H1 (cell line): ENCODE measurements around the gene LMTK2. TPM values are rescaled to one million over a fixed set of nuclear protein-coding genes. Genes with fewer than 3 reads are reported as not detected.

Experiments used
- CTCF ChIA-PET: fragments of 300-600 bp; sonication (Branson Sonifier 250); formaldehyde crosslinking; loops from one replicate; lab custom pipeline; 2021; ENCODE audit not compliant: partially characterized antibody; lab: Charles Lee
- POLR2A ChIA-PET: fragments of 300-600 bp; sonication (Branson Sonifier 250); formaldehyde crosslinking; loops from one replicate; lab custom pipeline; 2021; ENCODE audit warnings: inconsistent platforms; ENCODE audit not compliant: partially characterized antibody; lab: Charles Lee
- DNase-seq, 2 experiments: peaks; one replicate each; pipeline versions ENCODE4 v3.0.0 to v3.0.0-alpha.2; 2010 to 2022; ENCODE audit warnings: low spot score in 2 of 2, low read depth in 1 of 2, mixed read lengths in 1 of 2
- FAIRE-seq: peaks from 2 replicates; lab custom pipeline; 2011; peaks lifted over from hg19 to GRCh38; lab: Jason Lieb, UNC
- H2AFZ ChIP-seq: 2 replicates; pipeline ENCODE4 v1.8.1; 2012; ENCODE audit warnings: low read length, inconsistent platforms
- H2AK5ac ChIP-seq: 2 replicates; pipeline ENCODE4 v1.6.1; 2013; ENCODE audit warnings: low read depth, low read length
- H2BK120ac ChIP-seq: replicated peaks from 2 replicates; pipeline ENCODE3; 2013; ENCODE audit warnings: low read depth, low read length, inconsistent platforms
- H2BK12ac ChIP-seq: 2 replicates; pipeline ENCODE4 v1.6.1; 2013; ENCODE audit warnings: low read depth, low read length
- H2BK15ac ChIP-seq: 2 replicates; pipeline ENCODE4 v1.6.1; 2013; ENCODE audit warnings: low read length
- H2BK20ac ChIP-seq: 2 replicates; pipeline ENCODE4 v1.6.1; 2013; ENCODE audit warnings: low read length
- H2BK5ac ChIP-seq: 2 replicates; pipeline ENCODE4 v1.6.1; 2013; ENCODE audit warnings: low read depth, low read length
- H3K14ac ChIP-seq: 2 replicates; pipeline ENCODE4 v1.6.1; 2013; ENCODE audit warnings: inconsistent platforms; ENCODE audit not compliant: insufficient read length
- H3K18ac ChIP-seq: 2 replicates; pipeline ENCODE4 v1.6.1; 2013; ENCODE audit warnings: low read length; ENCODE audit errors: extremely low read depth
- H3K23ac ChIP-seq: 2 replicates; pipeline ENCODE4 v1.6.1; 2013; ENCODE audit warnings: inconsistent platforms; ENCODE audit not compliant: insufficient read length
- H3K23me2 ChIP-seq: 2 replicates; pipeline ENCODE4 v1.6.1; 2013; ENCODE audit warnings: low read depth, low read length
- H3K27ac ChIP-seq: 2 replicates; pipeline ENCODE4 v1.6.1; 2011; ENCODE audit warnings: low read depth, low read length, inconsistent platforms
- H3K27me3 ChIP-seq, 4 experiments: replicated peaks in 1 of 4; 1 replicate in 1 of 4; 2 replicates in 3 of 4; pipeline versions ENCODE4 v1.6.1 to v1.8.1; 2011 to 2013; ENCODE audit warnings: low read length in 3 of 4, mild to moderate bottlenecking in 3 of 4, inconsistent platforms in 2 of 4, mixed read lengths in 2 of 4, moderate library complexity in 1 of 4; ENCODE audit not compliant: control insufficient read depth in 3 of 4, insufficient read depth in 3 of 4; ENCODE audit errors: extremely low read depth in 1 of 4
- H3K36me3 ChIP-seq, 4 experiments: 2 replicates each; pipeline versions ENCODE4 v1.6.1 to v1.8.1; 2011 to 2013; ENCODE audit warnings: mild to moderate bottlenecking in 4 of 4, low read length in 3 of 4, moderate library complexity in 2 of 4, control low read depth in 1 of 4, inconsistent platforms in 1 of 4; ENCODE audit not compliant: insufficient read depth in 4 of 4, control insufficient read depth in 2 of 4
- H3K4ac ChIP-seq: replicated peaks from 2 replicates; pipeline ENCODE3; 2013; ENCODE audit warnings: low read length, low read depth, mixed read lengths, inconsistent platforms; ENCODE audit not compliant: insufficient read length
- H3K4me1 ChIP-seq, 4 experiments: replicated peaks in 1 of 4; 1 replicate in 1 of 4; 2 replicates in 3 of 4; pipeline versions ENCODE4 v1.6.1 to v1.8.1; 2011 to 2013; ENCODE audit warnings: low read length in 3 of 4, inconsistent platforms in 2 of 4, mixed read lengths in 1 of 4; ENCODE audit not compliant: insufficient read depth in 4 of 4, control insufficient read depth in 3 of 4
- H3K4me2 ChIP-seq, 2 experiments: 2 replicates each; pipeline versions ENCODE4 v1.6.1 to v1.8.1; 2011 to 2013; ENCODE audit warnings: low read depth in 2 of 2, low read length in 2 of 2, control low read depth in 1 of 2, inconsistent platforms in 1 of 2, mild to moderate bottlenecking in 1 of 2; ENCODE audit not compliant: insufficient read depth in 1 of 2
- H3K4me3 ChIP-seq, 4 experiments: fragments of 200-600, 300-600 bp in 1 of 4; sonication (generic), shearing (Covaris generic), sonication (Bioruptor Twin) in 1 of 4; 2 replicates each; pipeline versions ENCODE4 v1.5.1 to v1.8.1; 2011 to 2016; ENCODE audit warnings: low read length in 4 of 4, low read depth in 3 of 4, control low read depth in 2 of 4, inconsistent platforms in 2 of 4, mild to moderate bottlenecking in 2 of 4, mixed read lengths in 1 of 4, moderate library complexity in 1 of 4; ENCODE audit not compliant: insufficient read depth in 2 of 4; ENCODE audit errors: extremely low read depth in 1 of 4
- H3K56ac ChIP-seq: replicated peaks from 2 replicates; pipeline ENCODE3; 2013; ENCODE audit warnings: low read depth, mild to moderate bottlenecking, mixed read lengths, low read length, inconsistent platforms; ENCODE audit not compliant: insufficient read length
- H3K79me1 ChIP-seq: 2 replicates; pipeline ENCODE4 v1.6.1; 2013; ENCODE audit warnings: low read depth, low read length, control low read depth
- H3K79me2 ChIP-seq, 2 experiments: 2 replicates each; pipeline versions ENCODE4 v1.6.1 to v1.8.1; 2012 to 2013; ENCODE audit warnings: low read length in 2 of 2, mild to moderate bottlenecking in 2 of 2, inconsistent platforms in 1 of 2; ENCODE audit not compliant: insufficient read depth in 2 of 2, control insufficient read depth in 1 of 2
- H3K9ac ChIP-seq, 4 experiments: replicated peaks in 1 of 4; 1 replicate in 1 of 4; 2 replicates in 3 of 4; pipeline versions ENCODE4 v1.6.1 to v1.8.1; 2011 to 2013; ENCODE audit warnings: low read depth in 3 of 4, low read length in 3 of 4, control low read depth in 2 of 4, mild to moderate bottlenecking in 2 of 4, moderate library complexity in 2 of 4, inconsistent platforms in 1 of 4; ENCODE audit errors: extremely low read depth in 1 of 4
- H3K9me3 ChIP-seq, 2 experiments: 2 replicates each; pipeline versions ENCODE4 v1.6.1 to v1.8.1; 2012 to 2013; ENCODE audit warnings: mild to moderate bottlenecking in 2 of 2, moderate library complexity in 2 of 2, control low read depth in 1 of 2, inconsistent platforms in 1 of 2, low read depth in 1 of 2, low read length in 1 of 2, mixed read lengths in 1 of 2; ENCODE audit not compliant: insufficient read depth in 2 of 2
- H4K20me1 ChIP-seq, 2 experiments: replicated peaks in 1 of 2; 2 replicates each; pipeline versions ENCODE3 to v1.8.1; 2011 to 2013; ENCODE audit warnings: inconsistent platforms in 2 of 2, low read length in 2 of 2, mild to moderate bottlenecking in 1 of 2; ENCODE audit not compliant: insufficient read depth in 2 of 2, control insufficient read depth in 1 of 2
- H4K5ac ChIP-seq: 2 replicates; pipeline ENCODE4 v1.6.1; 2013; ENCODE audit warnings: low read length, low read depth, mixed read lengths, inconsistent platforms; ENCODE audit not compliant: insufficient read length
- H4K8ac ChIP-seq: 2 replicates; pipeline ENCODE4 v1.8.0; 2013; ENCODE audit warnings: mild to moderate bottlenecking, moderate library complexity, low read length, inconsistent platforms; ENCODE audit not compliant: insufficient read depth; ENCODE audit errors: extremely low read depth
- H4K91ac ChIP-seq: replicated peaks from 2 replicates; pipeline ENCODE3; 2013; ENCODE audit warnings: low read length, mixed read lengths, inconsistent platforms; ENCODE audit not compliant: insufficient read length
- CHD2 ChIP-seq: IDR thresholded peaks from 2 replicates; pipeline ENCODE4 v1.6.1; 2012; ENCODE audit warnings: low read length, improper control_type of control experiment
- CREB1 ChIP-seq: IDR thresholded peaks from 2 replicates; pipeline ENCODE4 v1.6.1; 2012; ENCODE audit warnings: inconsistent platforms
- CTBP2 ChIP-seq: IDR thresholded peaks from 2 replicates; pipeline ENCODE4 v1.7.0; 2011; ENCODE audit warnings: borderline replicate concordance, mild to moderate bottlenecking, moderate library complexity, mixed read lengths, low read length; ENCODE audit not compliant: insufficient read depth, insufficient read length
- GABPA ChIP-seq: IDR thresholded peaks from 2 replicates; pipeline ENCODE4 v1.6.1; 2011; ENCODE audit warnings: mild to moderate bottlenecking, low read length, moderate library complexity, borderline replicate concordance; ENCODE audit not compliant: insufficient read depth
- GTF2F1 ChIP-seq: IDR thresholded peaks from 2 replicates; pipeline ENCODE4 v1.6.1; 2012; ENCODE audit warnings: low read depth, low read length, improper control_type of control experiment, borderline replicate concordance
- POLR2A ChIP-seq, 2 experiments: IDR thresholded peaks; 1 replicate in 1 of 2; 2 replicates in 1 of 2; pipeline ENCODE4 v1.6.1; 2011; ENCODE audit warnings: low read depth in 2 of 2, low read length in 2 of 2, mild to moderate bottlenecking in 2 of 2; ENCODE audit errors: control extremely low read depth in 1 of 2
- POU5F1 ChIP-seq: IDR thresholded peaks from 2 replicates; pipeline ENCODE4 v1.6.1; 2011; ENCODE audit warnings: low read depth, mild to moderate bottlenecking, low read length, moderate library complexity
- RAD21 ChIP-seq, 2 experiments: IDR thresholded peaks in 1 of 2; conservative IDR thresholded peaks in 1 of 2; 2 replicates each; pipeline ENCODE4 v1.6.1; 2011; ENCODE audit warnings: low read depth in 2 of 2, low read length in 2 of 2, improper control_type of control experiment in 1 of 2, inconsistent platforms in 1 of 2, mild to moderate bottlenecking in 1 of 2, moderate library complexity in 1 of 2
- SIN3A ChIP-seq, 2 experiments: IDR thresholded peaks in 1 of 2; conservative IDR thresholded peaks in 1 of 2; 2 replicates each; pipeline ENCODE4 v1.6.1; 2011 to 2012; ENCODE audit warnings: low read length in 2 of 2, improper control_type of control experiment in 1 of 2, low read depth in 1 of 2, mild to moderate bottlenecking in 1 of 2
- SP1 ChIP-seq: IDR thresholded peaks from 2 replicates; pipeline ENCODE4 v1.6.1; 2011; ENCODE audit warnings: low read depth, low read length
- TEAD4 ChIP-seq: IDR thresholded peaks from 2 replicates; pipeline ENCODE4 v1.6.1; 2012; ENCODE audit warnings: low read depth, low read length, inconsistent platforms, mixed read lengths
- WGBS, 2 experiments: shearing (Covaris generic) in 1 of 2; methylation state at CpG; one replicate each; pipeline versions ENCODE4 v1.1.6 to v1.1.7; 2013 to 2015; ENCODE audit warnings: low lambda C conversion rate in 2 of 2, mixed read lengths in 2 of 2, inconsistent platforms in 1 of 2, low coverage in 1 of 2, missing lambda C conversion rate in 1 of 2; ENCODE audit not compliant: insufficient replicate concordance in 2 of 2, insufficient coverage in 1 of 2, insufficient read length in 1 of 2; ENCODE audit errors: extremely low coverage in 1 of 2, missing lambda C conversion rate in 1 of 2; 5-methylcytosine and 5-hydroxymethylcytosine counted together
- polyA plus RNA-seq, 7 experiments: library from polyadenylated mRNA; depleted of rRNA in 3 of 7; stranded (reverse) in 5 of 7; unstranded in 2 of 7; fragments of >200 nt in 5 of 7; fragments of 200-250 nt in 2 of 7; gene quantifications; 1 replicate in 5 of 7; 2 replicates in 1 of 7; 4 replicates in 1 of 7; pipeline versions ENCODE4 v1.2.1 to v1.2.3, GENCODE V29; 2011 to 2013; ENCODE audit warnings: missing spikeins in 2 of 7, mixed read lengths in 2 of 7
- total RNA-seq: library from RNA; stranded (reverse); fragmentation: NEBNext Ultra II Directional; extraction: Animal tissue kit (Norgen Biotek cat#: 25700); gene quantifications from 2 replicates; pipeline ENCODE4 v1.2.1, GENCODE V29; 2021

The LMTK2 gene
- total and polyA plus RNA-seq, 2 of the 8 experiments (the other 6 are each of a cell fraction or from before 2014, with no cell fraction given) = 9.7 to 30.7 TPM

DNA sequence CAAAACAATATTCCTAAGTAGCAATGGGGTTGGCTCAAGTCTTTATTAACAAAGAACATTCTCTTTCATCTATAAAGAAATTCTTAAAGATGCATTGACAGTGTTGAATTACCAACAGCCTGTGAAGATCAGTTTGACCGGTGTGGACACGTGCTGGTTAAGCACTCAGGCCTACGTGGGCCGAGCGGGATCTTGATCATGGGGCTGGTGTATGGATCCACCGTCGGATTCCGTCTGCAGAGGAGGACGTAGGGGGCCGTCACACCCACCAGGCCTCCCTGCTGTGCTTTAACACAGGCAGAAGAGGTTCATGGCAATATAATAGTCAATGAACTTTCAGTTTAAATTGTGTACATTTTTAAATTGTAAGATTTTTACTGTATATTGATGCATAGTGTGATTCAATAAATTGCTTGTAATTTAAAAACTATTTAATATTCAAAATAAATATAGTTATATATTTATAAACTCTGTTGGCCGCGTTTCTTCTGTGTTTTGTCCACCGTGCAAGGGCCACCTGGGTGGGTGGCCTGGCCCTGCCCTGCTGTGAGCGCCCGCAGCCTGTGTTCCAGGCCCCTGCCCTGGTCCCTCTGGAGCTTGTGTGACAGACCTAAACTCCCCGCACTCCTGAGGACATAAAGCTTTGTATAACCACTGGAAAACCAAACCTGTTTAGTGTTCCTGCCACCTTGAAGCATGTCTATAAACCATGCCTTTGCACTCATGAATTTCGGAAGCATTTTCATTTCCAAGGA is 102.7 kb downstream of the LMTK2 start:
- no peaks in the 10 kb centered on the region; the same call in 1 of the 2 replicates for H3K79me1 ChIP-seq
- H4K20me1 ChIP-seq = peaks cover 0 to 3% of the 10 kb centered on the region in 2 experiments
- no peak overlapping the region for H2AFZ ChIP-seq
- no peak overlapping the region for H4K91ac ChIP-seq
- H3K9me3 ChIP-seq = no peaks in the 10 kb centered on the region
- peaks cover 0 to 15% (median 0%) of the 10 kb centered on the region in 4 experiments; a peak in 4 of 8 replicates for H3K36me3 ChIP-seq
- no peak overlapping the region for H2BK15ac ChIP-seq
- H3K4ac ChIP-seq = no peak overlapping the region
- H3K4me3 ChIP-seq = no peak overlapping the region
- 92% methylated on average over 17 of the region's 17 CpGs; no CpG with 5 or more reads in 1 of the 2 experiments for WGBS, 2 experiments
- H3K23ac ChIP-seq = no peak overlapping the region
- H2AK5ac ChIP-seq = peak overlapping the region; percentile 13; the same call in 1 of the 2 replicates
- H3K27ac ChIP-seq = no peak overlapping the region
- H3K18ac ChIP-seq = no peak overlapping the region
- peaks cover 0 to 5% (median 3%) of the 10 kb centered on the region in 4 experiments; a peak in 3 of 7 replicates for H3K4me1 ChIP-seq
- no peak overlapping the region for H2BK12ac ChIP-seq
- no peak for TF ChIP-seq CHD2
- no peak for TF ChIP-seq RAD21 (IDR thresholded peaks at IDR 0.05 in 1 of 2, conservative IDR thresholded peaks at IDR 0.05 in 1 of 2; ENCODE audit: low read depth in 2 of 2, low read length in 2 of 2)
- TF ChIP-seq GABPA = no peak
- no peak for TF ChIP-seq POLR2A (IDR thresholded peaks at IDR 0.05; ENCODE audit: control extremely low read depth in 1 of 2, low read depth in 2 of 2, low read length in 2 of 2)
- TF ChIP-seq POU5F1 = no peak
- TF ChIP-seq SP1 = no peak
- TF ChIP-seq GTF2F1 = no peak
- TF ChIP-seq TEAD4 = no peak
- TF ChIP-seq CTBP2 = no peak
- TF ChIP-seq CREB1 = no peak
- TF ChIP-seq SIN3A (conservative IDR thresholded peaks at IDR 0.05 in 1 of 2, IDR thresholded peaks at IDR 0.05 in 1 of 2; ENCODE audit: low read depth in 1 of 2, low read length in 2 of 2) = no peak
- H4K5ac ChIP-seq = no peak overlapping the region
- no peak overlapping the region for H2BK120ac ChIP-seq
- ChIA-PET CTCF (no interaction called here), POLR2A (interaction anchor here (1.3 kb wide), 1 partner anchor 12 kb away, joined by 3 read pairs; no protein-coding TSS in a partner anchor)
- H3K4me2 ChIP-seq = no peak overlapping the region; a peak in 1 of 4 replicates
- no peak overlapping the region for H3K56ac ChIP-seq
- FAIRE-seq (no peak), DNase-seq (no peak)
- no peak overlapping the region for H2BK20ac ChIP-seq
- no peak overlapping the region for H3K9ac ChIP-seq
- no peak overlapping the region for H4K8ac ChIP-seq
- no peak overlapping the region; the same call in 1 of the 2 replicates for H2BK5ac ChIP-seq
- no peaks in the 10 kb centered on the region for H3K27me3 ChIP-seq
- H3K23me2 ChIP-seq = peaks cover 4% of the 10 kb centered on the region; the same call in 1 of the 2 replicates
- no peaks in the 10 kb centered on the region for H3K79me2 ChIP-seq
- no peak overlapping the region for H3K14ac ChIP-seq
